ENCODE measurements around the gene ATP2C2.

The ATP2C2 gene

DNA sequence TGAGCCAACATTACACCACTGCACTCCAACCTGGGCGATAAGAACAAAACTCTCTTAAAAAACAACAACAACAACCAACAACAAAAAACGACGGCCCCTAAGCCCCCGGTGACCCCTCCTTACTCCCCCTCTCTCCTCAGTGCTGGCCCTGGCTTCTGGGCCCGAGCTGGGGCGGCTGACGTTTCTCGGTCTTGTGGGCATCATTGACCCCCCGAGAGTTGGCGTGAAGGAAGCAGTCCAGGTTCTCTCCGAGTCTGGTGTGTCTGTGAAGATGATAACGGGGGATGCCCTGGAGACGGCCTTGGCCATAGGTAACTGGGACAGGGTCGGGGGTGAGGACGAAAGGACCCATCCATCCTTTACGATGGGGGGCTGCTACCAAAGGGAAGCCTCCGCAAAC lies 83.4 kb downstream of the ATP2C2 start:
- DNase-seq (ENCODE audit: low read depth): no peak

DNA sequence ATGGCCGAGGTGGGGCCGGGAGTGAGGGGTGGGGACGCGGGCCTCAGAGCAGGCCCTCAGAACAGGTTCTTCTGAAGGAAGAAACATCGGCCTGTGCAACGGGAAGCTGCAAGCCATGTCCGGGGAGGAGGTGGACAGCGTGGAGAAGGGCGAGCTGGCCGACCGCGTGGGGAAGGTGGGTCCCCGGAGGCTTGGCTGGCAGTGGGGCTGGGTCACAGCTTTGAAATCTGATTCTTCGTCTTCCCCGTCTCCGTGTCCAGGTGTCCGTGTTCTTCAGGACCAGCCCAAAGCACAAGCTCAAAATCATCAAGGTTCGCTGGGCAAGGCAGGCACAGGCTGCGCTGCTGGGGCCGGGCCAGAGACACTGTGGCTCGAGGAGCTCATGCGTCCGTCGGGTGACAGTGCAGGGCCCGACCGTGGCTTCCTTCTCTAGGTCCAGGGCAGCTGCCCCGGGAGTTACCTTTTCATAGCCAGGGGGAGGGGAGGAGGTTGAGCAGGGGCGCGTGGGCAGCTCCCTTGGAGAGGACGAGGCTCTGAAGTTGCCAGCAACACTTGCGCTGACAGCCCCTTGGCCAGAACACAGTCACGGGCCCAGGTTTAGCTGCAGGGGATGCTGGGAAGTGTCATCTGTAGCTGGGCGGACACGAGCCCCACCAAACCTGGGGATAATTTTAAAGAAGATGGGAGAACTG lies 84.9 kb downstream of the ATP2C2 start:
- DNase-seq (ENCODE audit: low read depth): no peak

DNA sequence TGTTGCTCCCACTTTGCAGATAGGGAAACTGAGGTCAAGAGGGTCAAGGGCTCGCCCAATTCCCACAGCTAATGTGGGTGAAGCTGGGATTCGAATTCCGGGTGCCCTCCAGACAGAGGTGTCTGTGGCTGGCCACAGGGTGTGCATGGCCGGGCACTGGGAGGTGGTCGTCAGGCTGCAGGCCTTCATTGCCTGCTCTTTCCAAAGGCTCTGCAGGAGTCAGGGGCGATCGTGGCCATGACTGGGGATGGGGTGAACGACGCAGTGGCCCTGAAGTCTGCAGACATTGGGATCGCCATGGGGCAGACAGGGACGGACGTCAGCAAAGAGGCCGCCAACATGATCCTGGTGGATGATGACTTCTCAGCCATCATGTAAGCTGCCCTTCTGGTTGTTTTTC lies 86.3 kb downstream of the ATP2C2 start:
- DNase-seq (ENCODE audit: low read depth): no peak

DNA sequence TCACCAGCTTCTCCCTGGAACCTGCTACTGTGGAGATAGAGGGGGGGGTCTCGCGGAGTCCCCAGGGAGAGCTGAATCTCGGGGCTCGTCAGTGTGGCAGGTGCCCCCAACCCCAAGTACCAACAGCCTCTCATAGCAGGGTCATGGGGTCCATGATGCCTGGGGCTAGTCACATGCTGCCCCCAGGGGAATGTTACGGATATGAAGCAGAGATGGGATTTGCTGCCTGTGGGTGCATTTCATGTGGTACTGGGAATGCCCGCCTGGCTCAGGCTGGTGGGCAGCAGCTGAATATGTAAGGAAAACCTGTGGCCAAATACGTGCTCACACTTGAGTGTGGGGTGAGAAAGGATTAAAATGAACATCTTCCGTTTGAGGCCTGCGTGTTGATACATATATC lies 86.7 kb downstream of the ATP2C2 start:
- no peak for DNase-seq (ENCODE audit: low read depth)

DNA sequence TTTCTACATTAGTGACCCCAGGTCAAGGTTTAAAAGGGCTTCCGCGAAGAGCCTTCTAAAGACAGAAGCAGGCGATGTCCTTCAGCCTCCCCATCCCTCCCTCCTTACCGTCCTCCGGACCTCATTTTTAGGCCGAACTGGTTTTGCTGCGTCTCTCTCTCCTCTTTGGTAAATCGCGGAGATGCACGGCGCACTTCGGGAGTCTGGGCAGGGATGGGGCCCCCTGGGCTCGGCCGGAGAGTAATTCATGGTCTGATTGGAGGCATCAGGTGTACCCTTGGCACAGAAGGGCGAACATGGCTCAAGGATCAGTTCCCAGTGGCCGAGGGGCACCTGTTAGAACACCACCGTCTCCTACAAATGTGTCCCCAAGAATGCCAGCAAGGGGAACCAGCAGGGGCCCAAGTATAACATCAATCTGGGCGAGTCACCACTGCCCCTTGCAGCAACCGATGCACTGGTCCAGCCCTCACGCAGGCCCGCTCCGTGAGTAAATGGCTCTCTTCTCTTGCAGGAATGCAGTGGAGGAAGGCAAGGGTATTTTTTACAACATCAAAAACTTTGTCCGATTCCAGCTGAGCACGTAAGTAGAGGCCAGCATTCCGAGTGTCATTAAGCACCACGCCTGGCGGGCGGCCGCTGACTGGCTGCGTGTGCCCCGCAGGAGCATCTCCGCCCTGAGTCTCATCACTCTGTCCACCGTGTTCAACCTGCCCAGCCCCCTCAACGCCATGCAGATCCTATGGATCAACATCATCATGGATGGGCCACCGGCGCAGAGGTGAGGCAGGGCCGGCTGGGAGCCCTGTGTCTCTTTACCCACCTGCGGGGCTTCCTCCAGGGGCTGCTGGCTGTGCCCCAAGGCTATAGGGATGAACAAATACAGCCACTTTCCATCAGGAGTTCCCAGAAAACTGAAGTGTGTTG lies 90.5 kb downstream of the ATP2C2 start:
- DNase-seq (ENCODE audit: low read depth): no peak

DNA sequence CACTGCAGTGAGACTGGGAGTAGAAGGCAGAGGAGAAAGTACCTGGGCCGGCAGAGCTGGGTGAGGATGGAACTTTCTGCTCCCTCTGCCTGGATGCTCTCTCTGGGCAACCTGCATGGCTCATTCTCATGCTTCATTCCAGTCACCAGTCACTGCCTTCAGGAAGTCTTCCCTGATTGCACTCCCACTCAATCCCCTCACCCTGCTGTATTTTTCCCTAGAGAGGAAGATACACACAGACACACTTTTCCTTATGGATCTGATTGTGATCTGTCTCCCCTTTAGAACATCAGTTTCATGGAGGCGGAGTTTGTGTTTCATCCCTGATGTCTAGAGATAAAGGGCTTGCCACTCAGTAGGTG lies 91.2 kb downstream of the ATP2C2 start:
- no peak for DNase-seq (ENCODE audit: low read depth)

DNA sequence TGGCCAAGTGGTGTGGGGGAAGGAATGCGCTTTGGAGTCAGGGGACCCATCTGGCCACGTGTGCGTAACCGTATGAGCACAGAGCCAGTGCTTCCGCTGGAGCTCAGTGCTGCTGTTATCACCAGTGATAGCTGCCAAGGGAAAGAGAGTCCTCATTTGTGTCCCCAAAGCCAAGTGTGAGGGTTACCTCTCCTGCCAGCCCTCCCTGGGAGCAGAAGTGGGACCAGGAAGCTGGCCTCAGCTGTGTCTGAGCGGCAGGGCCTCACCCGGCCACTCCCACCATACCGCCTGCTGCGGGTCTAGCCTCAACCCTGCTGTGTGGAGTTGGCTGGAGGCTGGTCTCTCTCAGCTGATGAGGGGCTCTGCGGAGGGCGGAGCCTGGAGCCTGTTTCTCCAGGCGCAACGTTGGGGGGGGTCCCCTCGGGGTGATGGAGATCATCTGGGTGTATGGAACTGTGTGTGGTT lies 91.6 kb downstream of the ATP2C2 start:
- no peak for DNase-seq (ENCODE audit: low read depth)

DNA sequence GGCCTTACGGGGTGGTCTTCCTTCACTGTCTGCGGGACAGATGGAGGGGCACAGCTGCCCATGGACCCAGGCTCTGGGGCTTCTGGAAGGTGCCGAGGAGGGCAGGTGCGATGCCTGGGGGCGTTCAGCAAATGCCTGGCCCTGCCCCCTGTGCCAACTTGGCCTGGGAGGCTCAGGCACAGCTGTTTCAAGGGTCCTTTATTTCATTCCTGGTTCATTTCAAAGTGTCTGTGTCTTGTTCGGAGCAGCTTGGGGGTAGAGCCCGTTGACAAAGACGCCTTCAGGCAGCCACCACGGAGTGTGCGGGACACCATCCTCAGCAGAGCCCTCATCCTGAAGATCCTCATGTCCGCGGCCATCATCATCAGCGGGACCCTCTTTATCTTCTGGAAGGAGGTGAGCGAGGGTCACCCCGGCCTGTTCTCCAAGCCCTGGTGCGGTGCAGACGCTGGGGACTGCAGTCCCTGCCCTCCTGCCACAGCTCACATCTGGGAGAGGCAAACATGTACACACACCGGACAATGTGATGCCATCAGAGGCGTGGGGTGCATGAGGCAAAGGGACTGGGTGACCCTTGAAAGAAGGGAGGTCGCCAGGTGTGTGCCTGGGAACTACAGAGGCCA lies 92.2 kb downstream of the ATP2C2 start:
- DNase-seq (ENCODE audit: low read depth): no peak

DNA sequence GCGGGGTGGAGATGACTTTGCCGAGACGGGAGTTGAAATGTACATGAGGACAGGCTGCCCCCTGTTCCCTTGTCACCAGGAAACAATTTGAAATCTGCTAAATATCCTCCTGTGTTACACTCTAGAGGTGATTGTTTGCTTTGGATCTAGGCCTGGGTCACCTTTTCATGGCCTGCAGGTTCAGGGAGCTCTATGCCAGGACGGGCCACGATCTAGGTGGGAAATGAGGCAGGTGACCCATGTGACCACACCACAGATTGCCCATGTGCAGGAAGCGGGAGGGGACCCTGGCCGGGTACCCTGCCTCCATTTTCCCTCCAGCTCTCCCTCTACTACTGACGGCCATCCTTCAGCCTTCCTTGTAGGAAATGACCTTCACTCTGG lies 92.7 kb downstream of the ATP2C2 start:
- no peak for DNase-seq (ENCODE audit: low read depth)

DNA sequence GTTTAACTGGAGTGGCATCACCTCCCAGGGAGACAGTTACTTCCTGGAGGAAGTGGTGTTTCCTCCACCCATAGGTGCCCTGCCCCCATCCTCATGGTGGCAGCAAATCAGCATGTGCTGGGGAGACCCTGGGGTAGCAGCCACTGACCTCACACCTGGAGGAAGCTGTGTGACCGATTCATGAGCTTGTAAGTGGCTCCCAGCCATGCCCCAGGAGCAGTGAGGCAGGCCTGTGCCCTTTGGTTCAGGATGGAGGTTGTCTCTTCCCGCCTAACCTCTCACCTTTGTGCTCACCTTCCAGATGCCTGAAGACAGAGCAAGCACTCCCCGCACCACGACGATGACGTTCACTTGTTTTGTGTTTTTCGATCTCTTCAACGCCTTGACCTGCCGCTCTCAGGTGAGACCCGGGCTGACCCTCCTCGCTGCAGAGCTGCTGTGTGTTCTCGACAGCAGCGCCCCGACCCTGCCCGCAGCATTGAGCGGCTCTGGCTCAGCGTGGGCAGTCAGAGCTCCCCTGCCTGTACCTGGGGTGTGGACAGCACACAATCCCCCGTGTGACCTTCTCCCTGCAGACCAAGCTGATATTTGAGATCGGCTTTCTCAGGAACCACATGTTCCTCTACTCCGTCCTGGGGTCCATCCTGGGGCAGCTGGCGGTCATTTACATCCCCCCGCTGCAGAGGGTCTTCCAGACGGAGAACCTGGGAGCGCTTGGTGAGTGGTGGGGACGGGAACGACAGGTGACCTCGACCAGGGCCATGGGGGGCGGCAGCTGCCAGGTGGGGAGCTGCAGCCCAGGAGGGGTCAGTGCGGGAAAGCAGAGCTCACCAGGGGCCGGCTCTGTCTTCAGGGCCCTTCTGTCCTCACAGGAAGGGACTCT lies 93.3 kb downstream of the ATP2C2 start:
- no peak for DNase-seq (ENCODE audit: low read depth)

DNA sequence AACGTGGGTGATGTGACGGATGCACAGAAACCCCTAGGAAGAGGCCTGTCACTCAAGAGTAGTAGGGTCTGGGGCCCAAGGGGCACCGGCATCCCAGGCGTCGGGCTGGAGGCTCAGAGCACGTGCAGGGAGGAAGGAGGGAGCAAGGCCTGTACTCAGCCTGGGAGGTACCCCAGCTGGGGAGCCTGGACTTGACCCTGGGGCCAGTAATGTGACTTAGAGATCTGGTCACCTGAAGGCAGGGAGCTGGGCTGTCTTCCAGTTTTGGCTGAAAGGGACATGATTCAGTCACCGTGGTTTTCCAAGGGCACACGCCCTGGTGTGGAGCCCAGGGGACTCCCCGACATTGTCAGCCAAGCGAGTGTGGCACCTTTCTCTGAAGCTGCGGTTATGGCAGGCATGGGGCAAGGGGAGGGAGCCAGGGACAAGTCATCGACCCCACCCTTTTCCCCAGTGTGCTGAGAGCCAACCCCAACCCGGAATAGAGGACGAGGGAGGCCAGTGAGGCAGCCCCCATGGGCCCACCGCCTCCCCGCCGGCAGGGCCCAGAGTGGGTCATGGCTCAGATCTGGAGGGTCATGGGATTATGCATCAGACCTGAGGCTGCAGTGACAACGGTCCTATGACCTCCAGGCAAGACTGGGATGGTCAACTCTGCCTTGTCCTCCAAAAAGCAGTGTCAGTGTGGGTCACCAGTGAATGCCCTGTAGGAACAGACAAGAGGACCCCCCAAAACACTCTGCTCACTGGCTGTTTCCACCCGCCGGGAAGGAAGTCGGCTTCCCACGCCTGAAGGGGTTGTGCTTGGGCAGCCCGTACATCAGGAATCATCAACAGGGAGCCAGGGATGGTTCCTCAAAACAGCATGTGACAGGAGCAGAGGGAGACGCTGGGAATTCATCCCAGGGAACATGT lies 94.2 kb downstream of the ATP2C2 start:
- no peak for DNase-seq (ENCODE audit: low read depth)

DNA sequence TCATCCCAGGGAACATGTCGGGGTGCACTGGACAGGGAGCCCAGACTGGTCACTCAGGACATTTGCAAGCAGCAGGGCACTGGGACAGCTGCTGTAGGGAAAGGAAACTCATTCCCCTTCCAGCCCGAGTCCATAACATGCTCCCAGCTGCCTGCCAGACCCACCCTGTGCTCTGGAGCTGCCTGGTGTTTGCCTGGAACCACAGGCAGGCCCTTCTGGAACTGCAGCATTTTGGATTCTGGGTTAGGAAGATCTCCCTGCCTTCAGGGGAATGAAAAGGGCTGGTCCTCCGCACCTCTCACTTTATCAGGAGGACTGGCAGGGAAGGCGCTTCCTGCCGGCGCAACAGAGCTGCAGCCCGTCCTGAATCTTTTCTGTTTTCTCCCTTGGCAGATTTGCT lies 94.9 kb downstream of the ATP2C2 start:
- DNase-seq (ENCODE audit: low read depth): no peak

DNA sequence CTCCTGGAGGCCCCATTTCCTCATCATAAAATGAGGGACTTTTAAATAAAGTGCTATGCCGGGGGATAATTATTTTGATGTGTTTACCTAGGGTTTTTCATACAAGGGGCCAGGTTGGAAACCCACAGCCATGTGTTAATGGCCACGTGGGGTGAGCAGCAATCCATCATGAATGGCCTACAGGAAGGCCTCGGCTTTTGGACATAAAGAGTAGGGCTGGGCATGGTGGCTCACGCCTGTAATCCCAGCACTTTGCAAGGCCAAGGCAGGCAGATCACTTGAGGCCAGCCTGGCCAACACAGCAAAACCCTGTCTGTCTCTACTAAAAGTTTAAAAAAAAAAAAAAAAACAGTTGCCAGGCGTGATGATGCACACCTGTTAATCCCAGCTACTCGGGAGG lies 95.8 kb downstream of the ATP2C2 start:
- no peak for DNase-seq (ENCODE audit: low read depth)

DNA sequence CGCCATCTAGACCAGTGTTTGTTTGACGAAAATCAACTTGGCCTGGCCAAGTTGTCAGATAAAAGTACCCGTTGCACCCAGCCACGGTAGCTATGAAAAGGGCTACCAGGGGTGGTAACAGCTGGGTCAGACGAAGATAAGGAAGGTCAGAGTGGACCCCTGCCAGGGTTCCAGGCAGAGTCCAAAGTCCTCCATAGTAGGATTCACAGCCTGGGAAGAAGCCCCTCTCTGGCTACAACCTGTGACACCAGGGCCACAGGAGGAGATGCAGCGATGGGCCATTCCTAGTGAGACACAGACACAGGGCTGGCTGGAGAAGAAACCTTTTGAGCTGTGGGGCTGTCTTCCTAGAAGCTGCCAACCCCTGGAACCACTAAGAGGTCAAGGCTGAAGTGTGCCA lies 96.8 kb downstream of the ATP2C2 start:
- DNase-seq (ENCODE audit: low read depth): no peak

DNA sequence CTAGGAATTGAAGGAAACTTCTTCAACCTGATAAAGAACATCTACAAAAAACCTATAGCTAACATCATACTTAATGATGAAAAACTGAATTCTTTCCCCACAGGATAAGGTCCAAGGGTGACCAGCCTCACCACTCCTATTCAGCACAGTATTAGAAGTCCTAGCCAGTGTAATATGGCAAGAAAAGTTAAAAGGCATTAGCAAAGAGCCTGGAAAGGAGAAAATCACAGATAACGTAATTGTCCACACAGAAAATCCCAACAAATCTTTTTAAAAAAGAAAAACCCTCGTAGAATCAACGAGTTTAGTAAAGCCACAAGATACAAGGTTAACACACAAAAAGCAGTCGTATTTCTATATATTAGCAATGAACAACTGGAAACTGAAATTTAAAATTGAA lies 98.4 kb downstream of the ATP2C2 start:
- no peak for DNase-seq (ENCODE audit: low read depth)

DNA sequence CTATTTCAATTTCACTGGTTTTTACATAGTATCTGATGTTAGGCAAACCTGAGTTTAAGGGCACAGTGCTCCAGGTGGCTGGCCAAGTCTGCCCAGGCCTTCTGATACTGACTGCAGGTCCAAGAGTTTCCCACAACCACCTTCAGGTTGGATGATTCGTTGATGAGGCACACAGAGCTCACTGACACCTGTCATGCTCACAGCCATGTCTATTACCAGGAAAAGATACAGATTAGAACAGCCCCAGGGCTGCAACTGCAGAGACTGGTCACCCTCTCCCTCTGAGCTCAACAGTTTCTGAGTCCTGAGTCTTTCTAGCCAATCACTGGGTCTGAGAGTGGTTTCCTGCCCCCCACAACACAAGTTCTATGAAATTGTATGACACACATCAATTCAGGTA lies 98.9 kb downstream of the ATP2C2 start:
- no peak for DNase-seq (ENCODE audit: low read depth)

DNA sequence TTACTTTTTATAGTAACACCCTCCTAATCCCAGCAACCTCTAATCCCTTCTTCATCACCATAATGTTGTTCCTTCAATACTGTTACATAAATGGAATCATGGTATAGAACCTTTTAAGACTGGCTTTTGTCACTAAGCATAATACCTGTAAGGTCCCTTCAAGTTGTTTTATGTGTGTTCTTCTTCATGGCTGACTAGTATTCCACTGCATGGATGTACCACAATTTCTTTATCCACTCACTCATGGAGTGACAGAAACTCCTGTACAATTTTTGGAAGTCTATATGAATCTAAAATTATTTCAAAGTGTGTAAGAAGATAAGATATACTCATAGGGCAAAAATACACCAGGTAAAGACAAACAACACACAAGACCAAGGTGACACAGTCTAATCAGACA lies 99.4 kb downstream of the ATP2C2 start:
- no peak for DNase-seq (ENCODE audit: low read depth)

DNA sequence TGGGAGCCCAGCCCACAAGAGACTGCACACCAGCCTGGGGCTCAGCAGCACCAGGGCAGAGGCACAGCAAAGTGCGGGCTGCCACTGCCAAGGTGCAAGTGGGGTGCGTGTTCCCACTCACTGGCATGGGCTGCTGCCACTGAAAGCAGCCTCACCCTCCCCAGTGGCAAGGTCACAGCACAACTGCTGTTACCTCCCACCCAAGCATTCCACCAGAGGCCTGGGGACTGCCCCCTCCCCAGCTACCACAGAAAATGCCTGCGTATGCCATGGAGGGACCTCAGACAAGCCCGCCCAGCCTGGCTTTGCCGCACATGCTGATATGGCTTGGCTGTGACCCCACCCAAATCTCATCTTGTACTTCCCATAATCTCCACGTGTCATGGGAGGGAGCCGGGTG lies 103.0 kb downstream of the ATP2C2 start:
- DNase-seq (ENCODE audit: low read depth): no peak

DNA sequence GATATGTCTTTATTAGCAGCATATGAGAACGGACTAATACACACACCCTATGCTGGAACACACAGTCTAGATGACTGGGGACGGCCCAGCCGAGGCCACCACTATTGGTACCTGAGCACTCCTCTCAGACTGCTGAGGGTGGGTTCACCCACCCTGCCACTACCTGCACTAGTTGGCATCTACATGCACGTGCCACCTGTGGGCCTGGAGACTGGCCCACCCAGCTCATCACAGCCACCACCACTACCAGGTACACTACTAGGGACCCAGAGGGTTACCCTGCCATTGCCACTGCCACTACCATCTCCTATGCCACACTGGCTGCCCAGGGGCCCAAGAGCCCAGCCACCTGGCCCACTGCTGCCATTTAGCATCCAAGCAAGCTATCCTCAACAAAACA lies 103.6 kb downstream of the ATP2C2 start:
- no peak for DNase-seq (ENCODE audit: low read depth)

DNA sequence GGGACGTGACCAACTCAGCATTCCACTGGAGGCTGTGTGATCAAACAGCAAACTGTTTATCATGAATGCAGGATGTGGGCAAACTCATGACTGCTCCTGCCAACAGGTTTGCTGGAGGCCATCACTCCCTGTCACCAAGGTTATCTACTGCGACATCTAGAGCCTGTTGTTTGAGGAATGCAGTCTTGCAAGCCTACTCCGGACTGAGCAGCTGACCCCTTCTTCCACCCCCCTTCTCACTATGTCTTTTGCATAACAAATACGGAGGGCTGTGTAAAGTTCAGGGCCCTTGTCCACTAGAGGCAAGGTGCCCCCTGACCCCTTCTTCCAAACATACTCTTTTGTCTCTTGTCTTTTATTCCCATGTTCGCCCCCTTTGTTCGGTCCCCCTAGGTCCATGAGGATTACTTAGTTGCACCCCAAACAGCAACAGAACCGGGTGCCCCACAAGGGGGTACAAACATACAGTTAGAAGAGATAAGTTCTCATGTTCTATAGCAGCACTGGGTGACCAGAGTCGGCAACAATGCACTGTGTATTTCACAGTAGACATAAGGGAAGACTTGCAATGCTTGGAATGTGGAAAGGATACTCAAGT lies 107.4 kb downstream of the ATP2C2 start:
- no peak for DNase-seq (ENCODE audit: low read depth)

DNA sequence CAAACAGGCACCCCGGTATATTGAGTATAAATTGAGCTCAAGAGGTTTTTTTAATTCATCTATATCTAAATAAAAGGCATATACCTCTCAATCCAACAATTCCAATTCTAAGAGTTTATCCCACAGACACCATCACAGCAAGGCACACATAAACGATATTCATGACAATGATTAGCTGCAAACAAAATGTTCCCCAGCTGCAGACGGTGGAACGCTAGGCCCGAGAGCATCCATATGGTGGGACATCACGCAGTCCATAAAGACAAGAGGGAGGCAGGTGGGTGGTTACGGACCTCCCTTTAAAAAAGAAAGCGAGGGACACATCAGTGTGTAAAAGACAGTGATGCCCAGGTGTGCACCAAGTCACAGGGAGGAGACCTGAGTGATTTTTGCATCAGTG lies 108.1 kb downstream of the ATP2C2 start:
- DNase-seq (ENCODE audit: low read depth): no peak
